ENCODE measurements around the gene TMEM134. TPM values are rescaled to one million over a fixed set of nuclear protein-coding genes. Genes with fewer than 3 reads are reported as not detected.

The TMEM134 gene
- total RNA-seq, 4 donors from 2014 or later, result 49.2 to 184 (median 96.6) TPM

- no peak for TF ChIP-seq POLR2A (IDR thresholded peaks at IDR 0.05)
- TF ChIP-seq CTCF (IDR thresholded peaks at IDR 0.05), result peak in 1 of 5 experiments; percentile 7
- no peak for TF ChIP-seq EP300 (IDR thresholded peaks at IDR 0.05)
- Histone ChIP-seq H3K4me3 (peak overlapping the region in 2 of 4 donors; percentile 79 to 91), H3K27me3 (no peaks in the 10 kb centered on the region), H3K9me3 (no peaks in the 10 kb centered on the region), H3K27ac (peak overlapping the region; percentile 98 to 100 (median 99)), H3K4me1 (peaks cover 0 to 56% (median 31%) of the 10 kb centered on the region in 4 donors), H3K36me3 (peaks cover 0 to 13% (median 10%) of the 10 kb centered on the region in 3 donors)
- no peak for DNase-seq (ENCODE audit: low spot score in 2 of 2)
- 68 to 87% methylated on average over 16 of the region's 16 CpGs for WGBS, 2 donors
Observed at GRCh38 chr11:67506426-67507051, 37.5 kb upstream of the TMEM134 start.

DNA sequence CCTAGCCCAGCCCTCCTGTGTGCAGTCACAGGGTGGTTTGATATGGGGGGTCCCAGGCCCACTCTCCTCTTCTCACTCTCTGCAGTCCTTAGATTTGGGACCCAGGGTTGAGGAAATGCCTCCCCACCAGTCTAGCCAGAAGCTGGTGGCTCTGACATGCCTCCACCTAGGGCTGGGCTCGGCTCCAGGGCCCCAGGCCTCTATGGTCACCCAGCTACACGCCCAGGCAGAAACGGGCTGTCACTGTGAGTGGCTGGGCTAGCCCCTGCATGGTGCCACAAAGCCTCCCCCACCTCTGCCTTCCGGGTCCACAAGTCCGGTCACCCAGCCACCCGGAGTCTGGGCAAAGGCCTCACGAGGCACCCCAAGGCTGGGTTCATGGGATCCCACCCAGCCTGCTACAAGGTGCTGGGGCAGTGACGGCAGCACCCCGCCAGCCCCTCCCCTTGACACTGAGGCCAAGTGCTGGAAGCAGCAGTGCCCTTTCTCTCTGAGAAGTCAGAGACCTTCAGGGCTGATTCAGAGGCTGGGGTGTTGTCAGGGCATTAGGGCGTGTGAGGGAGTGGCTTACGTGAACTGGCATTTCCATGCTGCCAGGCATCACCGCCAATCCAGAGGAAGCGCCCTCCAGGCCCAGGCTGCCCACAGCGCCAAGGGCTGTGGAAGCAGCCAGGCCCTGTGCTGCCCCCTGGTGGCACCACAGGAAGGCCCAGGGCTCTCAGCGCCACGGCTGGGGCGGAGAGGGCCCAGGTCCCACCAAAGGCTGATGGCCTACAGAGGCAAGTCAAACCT lies 36.8 kb upstream of the TMEM134 start:
- H3K36me3 ChIP-seq, result peaks cover 0 to 19% (median 11%) of the 10 kb centered on the region in 3 donors
- peaks cover 0 to 56% (median 31%) of the 10 kb centered on the region in 4 donors for H3K4me1 ChIP-seq
- peak; percentile 73 to 78 for DNase-seq (ENCODE audit: low spot score in 2 of 2)
- peak; percentile 77 to 92 for TF ChIP-seq EP300 (IDR thresholded peaks at IDR 0.05)
- TF ChIP-seq POLR2A (IDR thresholded peaks at IDR 0.05), result peak; percentile 7 to 74
- TF ChIP-seq CTCF (IDR thresholded peaks at IDR 0.05), result peak; percentile 93 to 99 (median 98)
- no peaks in the 10 kb centered on the region for H3K27me3 ChIP-seq
- no peaks in the 10 kb centered on the region for H3K9me3 ChIP-seq
- peak overlapping the region; percentile 38 to 69 (median 58) for H3K4me3 ChIP-seq
- peak overlapping the region; percentile 93 to 99 (median 98) for H3K27ac ChIP-seq
- 4 to 8% methylated on average over 10 to 12 of the region's 17 CpGs for WGBS, 2 donors

DNA sequence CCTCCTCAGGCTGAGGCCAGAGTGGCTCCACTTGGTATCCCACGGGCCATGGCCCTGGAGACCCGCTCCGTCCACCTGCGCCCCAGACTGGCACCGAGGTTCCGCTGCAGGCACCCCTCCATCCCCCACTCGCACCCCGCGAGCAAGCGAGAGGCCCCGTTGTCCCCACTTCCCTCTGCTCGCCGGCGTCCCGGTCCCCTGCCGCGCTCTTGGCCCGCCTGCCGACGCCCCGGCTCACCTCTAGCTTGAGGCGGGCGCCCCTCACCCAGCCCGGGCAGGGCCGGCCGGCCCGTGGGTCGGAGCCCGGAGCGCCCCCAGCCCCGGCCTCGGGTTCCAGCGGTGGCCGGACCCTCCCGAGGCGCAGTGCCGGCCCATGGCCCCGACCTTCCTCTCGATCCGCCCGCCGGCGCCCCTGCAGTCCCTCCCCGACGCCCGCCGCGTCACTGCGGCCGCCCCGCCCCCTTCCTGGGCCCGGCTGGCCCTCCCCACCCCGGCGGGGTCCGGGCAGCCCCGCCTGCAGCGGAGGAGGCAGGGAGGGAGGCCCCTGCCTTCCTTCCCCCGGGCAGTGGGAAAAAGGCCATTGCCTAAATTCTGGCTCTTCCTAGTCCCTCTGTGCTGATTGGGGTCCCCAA lies 36.0 kb upstream of the TMEM134 start, which contains the start of gene PITPNM1:
Gene PITPNM1, minus strand, starts transcription at position 414 of the 632 bp plus-strand sequence. CDS start 1,183 bp downstream, outside the sequence.
- Histone ChIP-seq H3K4me3 (peak within 1 kb of the TSS; percentile 53 to 71 (median 66)), H3K9me3 (no peaks in the 10 kb centered on the region), H3K36me3 (peaks cover 0 to 25% (median 11%) of the 10 kb centered on the region in 3 donors), H3K4me1 (peaks cover 0 to 56% (median 31%) of the 10 kb centered on the region in 4 donors), H3K27me3 (no peaks in the 10 kb centered on the region), H3K27ac (peak within 1 kb of the TSS; percentile 93 to 99 (median 98))
- 1 to 2% methylated on average over 41 to 54 of the region's 58 CpGs for WGBS, 2 donors
- peak; percentile 41 to 46 for DNase-seq (ENCODE audit: low spot score in 2 of 2)
- no peak for TF ChIP-seq EP300 (IDR thresholded peaks at IDR 0.05)
- no peak for TF ChIP-seq CTCF (IDR thresholded peaks at IDR 0.05)
- TF ChIP-seq POLR2A (IDR thresholded peaks at IDR 0.05), result peak; percentile 41 to 70

GRCh38 chr11:67504005-67504949 lies 35.2 kb upstream of the TMEM134 start:
- Histone ChIP-seq H3K9me3 (no peaks in the 10 kb centered on the region), H3K27ac (peak overlapping the region; percentile 93 to 99 (median 98)), H3K4me1 (peaks cover 0 to 56% (median 31%) of the 10 kb centered on the region in 4 donors), H3K27me3 (no peaks in the 10 kb centered on the region), H3K4me3 (peak overlapping the region; percentile 53 to 71 (median 66)), H3K36me3 (peaks cover 0 to 31% (median 11%) of the 10 kb centered on the region in 3 donors)
- no peak for DNase-seq (ENCODE audit: low spot score in 2 of 2)
- TF ChIP-seq CTCF (IDR thresholded peaks at IDR 0.05), result no peak
- 2% methylated on average over 56 to 60 of the region's 101 CpGs for WGBS, 2 donors
